Epithelial cell of esophagus (primary cell): ENCODE results near the gene ATP10D.

Experiments used
- DNase-seq: peaks from one replicate; pipeline ENCODE4 v3.0.0; 2010; ENCODE audit warnings: low read depth
- H3K4me3 ChIP-seq: 2 replicates; pipeline ENCODE4 v1.5.1; 2011; ENCODE audit warnings: mild to moderate bottlenecking, low read length, control low read depth
- TF ChIP-seq, protein P1 (sequence below): IDR thresholded peaks from 2 replicates; pipeline ENCODE4 v1.5.1; 2011; ENCODE audit warnings: low read depth, mild to moderate bottlenecking, low read length, control low read depth, inconsistent platforms; ENCODE audit not compliant: insufficient read depth; ENCODE audit errors: missing control alignments

ATP10D gene

DNA sequence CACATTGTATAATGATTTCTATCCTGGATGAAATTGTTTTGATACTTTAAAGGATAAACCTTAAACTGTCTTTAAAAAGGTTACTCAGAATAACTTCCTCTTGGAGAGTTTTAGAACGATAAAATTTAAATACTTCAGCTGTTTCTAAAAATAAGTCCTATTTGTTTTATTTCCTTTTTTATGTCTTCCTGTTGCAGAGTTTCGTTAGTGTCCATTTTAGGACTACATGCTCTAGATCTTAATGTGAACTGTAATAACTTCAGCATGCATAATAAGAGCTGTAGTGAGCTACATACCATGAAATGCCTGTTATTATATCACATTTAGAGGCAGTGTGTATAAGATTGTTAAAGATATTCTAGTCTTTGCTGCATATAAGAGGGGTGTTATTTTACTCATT lies 14.6 kb downstream of the ATP10D start:
- TF ChIP-seq, protein P1, sequence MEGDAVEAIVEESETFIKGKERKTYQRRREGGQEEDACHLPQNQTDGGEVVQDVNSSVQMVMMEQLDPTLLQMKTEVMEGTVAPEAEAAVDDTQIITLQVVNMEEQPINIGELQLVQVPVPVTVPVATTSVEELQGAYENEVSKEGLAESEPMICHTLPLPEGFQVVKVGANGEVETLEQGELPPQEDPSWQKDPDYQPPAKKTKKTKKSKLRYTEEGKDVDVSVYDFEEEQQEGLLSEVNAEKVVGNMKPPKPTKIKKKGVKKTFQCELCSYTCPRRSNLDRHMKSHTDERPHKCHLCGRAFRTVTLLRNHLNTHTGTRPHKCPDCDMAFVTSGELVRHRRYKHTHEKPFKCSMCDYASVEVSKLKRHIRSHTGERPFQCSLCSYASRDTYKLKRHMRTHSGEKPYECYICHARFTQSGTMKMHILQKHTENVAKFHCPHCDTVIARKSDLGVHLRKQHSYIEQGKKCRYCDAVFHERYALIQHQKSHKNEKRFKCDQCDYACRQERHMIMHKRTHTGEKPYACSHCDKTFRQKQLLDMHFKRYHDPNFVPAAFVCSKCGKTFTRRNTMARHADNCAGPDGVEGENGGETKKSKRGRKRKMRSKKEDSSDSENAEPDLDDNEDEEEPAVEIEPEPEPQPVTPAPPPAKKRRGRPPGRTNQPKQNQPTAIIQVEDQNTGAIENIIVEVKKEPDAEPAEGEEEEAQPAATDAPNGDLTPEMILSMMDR: no peak
- H3K4me3 ChIP-seq: no peak overlapping the region
- DNase-seq: no peak

DNA sequence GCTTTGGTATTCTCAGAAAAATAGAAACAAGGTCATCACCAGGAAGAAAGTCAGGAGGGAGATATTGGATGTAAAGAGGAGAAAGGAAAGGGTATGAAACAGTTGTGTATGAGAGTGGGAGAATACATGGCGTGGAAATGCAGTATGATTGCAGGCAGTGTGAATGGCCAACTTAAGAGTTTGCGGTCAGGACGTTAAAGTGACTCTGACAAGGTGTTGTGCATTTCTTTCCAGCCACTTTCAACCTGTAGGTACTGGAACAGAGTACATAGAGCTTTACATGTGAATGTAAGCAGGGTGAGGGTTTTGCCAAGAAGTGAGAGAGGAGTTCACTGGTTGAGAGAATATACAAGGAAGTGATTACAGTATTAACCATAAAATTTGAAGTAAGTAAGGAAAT lies 15.7 kb downstream of the ATP10D start:
- H3K4me3 ChIP-seq: no peak overlapping the region
- DNase-seq: no peak
- TF ChIP-seq, protein P1: no peak

DNA sequence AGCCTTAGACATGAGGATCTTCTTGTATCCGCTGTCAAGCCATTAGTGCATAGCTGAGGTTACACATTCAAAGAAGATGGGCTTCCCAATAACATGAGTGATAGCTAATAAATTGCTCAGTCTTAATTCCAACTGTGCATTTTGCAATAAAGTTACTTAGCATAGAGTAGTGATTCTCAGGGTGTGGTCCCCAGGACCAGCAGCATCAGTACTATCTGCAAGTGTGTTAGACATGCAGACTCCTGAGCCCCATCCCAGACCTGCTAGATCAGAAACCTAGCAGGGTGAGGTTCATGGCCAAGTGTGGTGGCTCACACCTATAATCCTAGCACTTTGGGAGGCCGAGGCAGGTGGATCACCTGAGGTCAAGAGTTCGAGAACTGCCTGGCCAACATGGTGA lies 20.1 kb downstream of the ATP10D start:
- H3K4me3 ChIP-seq: no peak overlapping the region
- DNase-seq: no peak
- TF ChIP-seq, protein P1: no peak

DNA sequence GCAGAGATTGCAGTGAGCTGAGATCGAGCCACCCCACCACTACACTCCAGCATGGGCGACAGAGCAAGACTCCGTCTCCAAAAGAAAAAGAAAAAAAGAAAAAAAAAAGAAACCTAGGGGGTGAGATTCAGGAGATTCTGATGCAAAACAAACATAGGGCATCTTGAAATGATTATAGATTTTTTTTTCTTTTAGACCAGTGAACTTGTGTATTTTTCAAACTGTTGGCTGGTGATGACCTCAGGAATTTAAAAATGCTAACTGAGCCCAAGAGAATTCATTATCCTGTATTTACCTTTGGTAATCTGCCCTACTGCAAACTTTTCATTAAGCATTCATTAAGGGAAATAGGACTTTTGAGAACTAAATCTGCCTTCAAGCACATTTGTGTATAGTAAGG lies 20.6 kb downstream of the ATP10D start:
- DNase-seq: no peak
- TF ChIP-seq, protein P1: no peak
- no peak overlapping the region for H3K4me3 ChIP-seq

DNA sequence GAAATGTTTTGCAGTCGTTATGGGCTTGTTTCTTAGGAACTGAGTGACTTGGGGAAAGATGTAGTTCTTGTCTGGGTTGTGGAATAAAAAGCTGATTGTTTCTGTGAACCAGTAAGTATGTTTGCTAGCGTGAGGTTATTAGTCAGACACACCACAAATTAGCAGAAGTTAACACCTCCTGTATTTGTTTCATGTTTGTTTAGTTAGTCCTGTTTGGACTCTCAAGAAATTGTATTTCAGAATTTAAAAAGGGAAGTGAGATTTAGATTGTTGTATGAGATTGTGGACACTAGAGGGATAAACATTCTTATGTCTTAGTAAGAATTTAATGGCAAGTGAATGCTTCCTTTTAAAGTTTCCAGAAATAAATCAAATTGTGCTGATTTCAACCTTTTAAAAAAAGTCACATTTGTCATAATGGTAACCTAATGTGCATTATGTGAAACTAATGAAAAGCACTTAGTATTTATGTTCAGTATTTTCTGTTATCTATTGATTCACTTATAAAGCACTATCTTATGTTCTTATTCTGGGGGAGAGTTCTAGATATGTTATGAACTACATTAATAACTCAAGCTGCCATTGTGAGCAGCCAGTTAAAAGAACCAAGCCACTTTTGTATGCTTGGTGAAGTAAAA lies 25.6 kb downstream of the ATP10D start:
- TF ChIP-seq, protein P1: no peak
- peak; percentile 23 for DNase-seq
- H3K4me3 ChIP-seq: no peak overlapping the region

DNA sequence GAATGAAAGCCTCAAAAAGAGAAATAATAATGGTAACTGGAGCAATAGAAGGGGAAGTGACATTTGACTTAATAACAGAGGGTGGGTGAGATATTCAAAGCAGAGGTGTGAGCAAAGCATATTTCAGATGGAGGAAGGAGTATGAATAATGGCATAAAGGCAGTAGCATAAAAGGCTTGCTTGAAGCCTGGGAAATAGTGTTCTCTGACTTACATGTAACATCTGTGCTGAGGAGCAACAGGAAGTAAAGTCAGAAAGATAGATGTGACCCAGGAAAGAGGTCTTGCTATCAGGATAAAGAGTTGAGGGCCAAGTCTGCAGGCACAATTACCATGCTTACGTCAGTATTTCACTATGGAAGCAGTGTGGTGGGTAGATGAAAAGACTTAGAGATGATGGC lies 28.4 kb downstream of the ATP10D start:
- H3K4me3 ChIP-seq: no peak overlapping the region
- TF ChIP-seq, protein P1: no peak
- no peak for DNase-seq

DNA sequence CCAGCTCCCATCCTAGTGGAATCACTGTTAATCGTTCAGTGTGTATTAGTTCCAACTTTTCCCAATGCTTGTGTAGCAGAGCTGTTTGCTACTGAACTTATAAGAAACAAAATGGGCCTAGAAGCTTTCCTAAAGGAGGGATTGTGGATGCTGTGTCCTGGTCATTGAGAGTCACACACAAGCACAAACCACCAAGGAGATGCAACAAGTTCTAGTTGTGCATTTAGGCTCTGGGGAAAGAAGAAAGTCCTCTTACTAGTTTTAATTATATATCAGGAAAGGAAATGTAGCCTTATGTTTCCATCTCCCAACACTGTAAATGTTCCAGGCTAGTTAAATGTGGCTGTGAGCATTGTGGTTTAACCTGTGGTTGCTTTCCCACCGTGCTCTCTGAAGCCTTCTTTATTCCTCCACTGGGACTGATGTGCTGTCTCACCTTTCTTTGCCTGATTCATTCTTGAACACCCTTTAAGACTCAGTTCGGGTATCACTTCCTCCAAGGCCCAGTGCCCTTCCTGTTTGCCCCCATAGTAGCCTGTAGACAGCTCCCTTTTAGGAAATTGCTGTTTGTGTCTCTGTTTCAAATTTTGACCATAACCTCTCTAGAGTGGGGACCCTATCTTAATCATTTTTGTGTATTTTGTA lies 34.3 kb downstream of the ATP10D start:
- no peak overlapping the region for H3K4me3 ChIP-seq
- no peak for DNase-seq
- TF ChIP-seq, protein P1: no peak
